A673 (cell line): ENCODE results near the gene PPP1R12A. TPM values are rescaled to one million over a fixed set of nuclear protein-coding genes. Genes with fewer than 3 reads are reported as not detected.
"Not testable (repeated sequence)": the region's sequence is repeated elsewhere in the genome, so short reads cannot be mapped to it uniquely, and the experiment has no call there.

Experiments used
- BruUV-seq: library from RNA; stranded (reverse); fragments of 400-500 nt; replicated peaks from 2 replicates; lab custom pipeline; 2021; lab: Mats Ljungman, UMichigan
- CTCF ChIA-PET: fragments of 300-600 bp; sonication (Branson Sonifier 250); formaldehyde crosslinking; loops from one replicate; lab custom pipeline; 2022; ENCODE audit warnings: antibody characterized with exemption; lab: Charles Lee
- POLR2A ChIA-PET: fragments of 300-600 bp; sonication (Branson Sonifier 250); formaldehyde crosslinking; loops from one replicate; lab custom pipeline; 2022; ENCODE audit warnings: antibody characterized with exemption; ENCODE audit not compliant: low non-redundant PET; lab: Charles Lee
- DNase-seq: peaks from one replicate; pipeline ENCODE4 v3.0.0-alpha.2; 2015; ENCODE audit warnings: low spot score
- H3K27ac ChIP-seq: fragments of 200-600 bp; sonication (generic); 2 replicates; pipeline ENCODE4 v1.5.1; 2016; ENCODE audit warnings: mixed run types, low read depth, mild to moderate bottlenecking, mixed read lengths, antibody characterized with exemption, low read length; ENCODE audit not compliant: poor library complexity, severe bottlenecking
- H3K27me3 ChIP-seq: fragments of 200-600 bp; sonication (generic); replicated peaks from 2 replicates; pipeline ENCODE4 v1.6.1; 2017; ENCODE audit warnings: mixed run types, low read depth, mild to moderate bottlenecking, mixed read lengths, antibody characterized with exemption, low read length; ENCODE audit not compliant: insufficient read depth, poor library complexity
- H3K36me3 ChIP-seq: fragments of 200-600 bp; sonication (generic); 2 replicates; pipeline ENCODE4 v1.6.1; 2016; ENCODE audit warnings: mixed run types, mild to moderate bottlenecking, mixed read lengths, antibody characterized with exemption, low read length; ENCODE audit not compliant: insufficient read depth, poor library complexity, severe bottlenecking
- H3K4me1 ChIP-seq: fragments of 200-600 bp; sonication (generic); 2 replicates; pipeline ENCODE4 v1.6.1; 2017; ENCODE audit warnings: mixed run types, mild to moderate bottlenecking, mixed read lengths, antibody characterized with exemption, low read length; ENCODE audit not compliant: insufficient read depth, poor library complexity, severe bottlenecking
- H3K4me3 ChIP-seq: fragments of 200-600 bp; sonication (generic); 2 replicates; pipeline ENCODE4 v1.5.1; 2016; ENCODE audit warnings: low read depth, mixed run types, mild to moderate bottlenecking, mixed read lengths, low read length; ENCODE audit not compliant: poor library complexity, severe bottlenecking
- H3K9me3 ChIP-seq: fragments of 200-600 bp; sonication (generic); 2 replicates; pipeline ENCODE4 v1.6.1; 2016; ENCODE audit warnings: mixed run types, low read depth, mild to moderate bottlenecking, mixed read lengths, antibody characterized with exemption, low read length; ENCODE audit not compliant: poor library complexity, severe bottlenecking
- EZH2 ChIP-seq: fragments of 200-600 bp; sonication (generic); IDR thresholded peaks from 2 replicates; pipeline ENCODE4 v1.6.1; 2017; ENCODE audit warnings: borderline replicate concordance, low read depth, mild to moderate bottlenecking, mixed read lengths, antibody characterized with exemption, low read length; ENCODE audit not compliant: poor library complexity, severe bottlenecking
- intact Hi-C: fragments of 100-400 bp; cut with micrococcal nuclease; formaldehyde crosslinking; loops from one replicate; pipeline ENCODE4 v1.10.0; 2022; ENCODE audit not compliant: unreplicated experiment
- total RNA-seq: library from RNA; stranded (reverse); gene quantifications from 2 replicates; pipeline ENCODE4 v1.2.3, GENCODE V29; 2021
- TF ChIP-seq, protein P1 (sequence below): fragments of 300-800, 200-600 bp; sonication (generic); conservative IDR thresholded peaks from 2 replicates; pipeline ENCODE4 v1.5.1; 2017; ENCODE audit warnings: low read depth, mild to moderate bottlenecking, antibody characterized with exemption, low read length, moderate library complexity, mixed read lengths

The PPP1R12A gene
- total RNA-seq, 1 experiment from 2014 or later, result 80.8 TPM

DNA sequence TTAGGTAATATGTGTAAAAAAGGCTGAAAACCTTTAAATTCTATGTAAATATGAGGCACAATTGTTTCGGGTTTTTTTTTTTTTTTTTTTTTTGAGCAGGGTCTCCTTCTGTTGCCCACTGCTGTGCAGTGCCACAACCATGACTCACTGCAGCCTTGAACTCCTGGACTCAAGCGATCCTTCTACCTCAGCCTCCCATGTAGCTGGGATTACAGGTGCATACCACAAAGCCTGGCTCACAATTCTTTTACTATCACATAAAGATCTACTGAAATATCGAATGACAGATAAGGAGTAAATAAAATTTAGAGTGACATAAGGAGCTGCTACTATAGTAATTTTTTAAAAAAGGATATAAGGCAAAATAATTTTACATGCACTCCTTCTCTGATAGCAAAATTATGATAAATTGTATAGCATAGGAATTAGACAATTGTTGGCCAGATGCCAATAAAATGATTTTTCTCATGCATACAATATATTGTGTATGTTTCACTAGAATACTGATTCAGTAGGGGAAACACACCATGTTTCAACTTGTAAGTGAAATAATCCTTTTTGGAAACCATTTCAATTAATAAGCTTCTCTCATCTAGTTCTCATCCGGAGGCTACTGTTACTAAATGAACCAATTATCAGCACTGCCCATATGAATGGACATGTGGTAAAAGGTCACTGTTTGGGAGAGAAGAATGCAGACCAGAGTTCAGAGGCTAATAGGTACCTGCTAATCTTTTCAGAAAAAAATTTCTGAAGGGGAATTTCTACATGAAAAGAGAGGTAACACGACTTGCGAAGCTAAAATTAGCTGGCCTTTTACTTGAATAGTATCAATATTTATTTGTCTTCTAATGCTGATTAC lies 108.4 kb downstream of the PPP1R12A start:
- Histone ChIP-seq H3K36me3 (no peaks in the 10 kb centered on the region), H3K4me1 (no peaks in the 10 kb centered on the region), H3K9me3 (no peaks in the 10 kb centered on the region), H3K27me3 (no peaks in the 10 kb centered on the region), H3K4me3 (no peak overlapping the region), H3K27ac (no peak overlapping the region)
- intact Hi-C loops, result no loop called here
- ChIA-PET POLR2A (no interaction called here), CTCF (no interaction called here)
- no TSS peak for BruUV-seq
- no peak for DNase-seq
- TF ChIP-seq, protein P1, sequence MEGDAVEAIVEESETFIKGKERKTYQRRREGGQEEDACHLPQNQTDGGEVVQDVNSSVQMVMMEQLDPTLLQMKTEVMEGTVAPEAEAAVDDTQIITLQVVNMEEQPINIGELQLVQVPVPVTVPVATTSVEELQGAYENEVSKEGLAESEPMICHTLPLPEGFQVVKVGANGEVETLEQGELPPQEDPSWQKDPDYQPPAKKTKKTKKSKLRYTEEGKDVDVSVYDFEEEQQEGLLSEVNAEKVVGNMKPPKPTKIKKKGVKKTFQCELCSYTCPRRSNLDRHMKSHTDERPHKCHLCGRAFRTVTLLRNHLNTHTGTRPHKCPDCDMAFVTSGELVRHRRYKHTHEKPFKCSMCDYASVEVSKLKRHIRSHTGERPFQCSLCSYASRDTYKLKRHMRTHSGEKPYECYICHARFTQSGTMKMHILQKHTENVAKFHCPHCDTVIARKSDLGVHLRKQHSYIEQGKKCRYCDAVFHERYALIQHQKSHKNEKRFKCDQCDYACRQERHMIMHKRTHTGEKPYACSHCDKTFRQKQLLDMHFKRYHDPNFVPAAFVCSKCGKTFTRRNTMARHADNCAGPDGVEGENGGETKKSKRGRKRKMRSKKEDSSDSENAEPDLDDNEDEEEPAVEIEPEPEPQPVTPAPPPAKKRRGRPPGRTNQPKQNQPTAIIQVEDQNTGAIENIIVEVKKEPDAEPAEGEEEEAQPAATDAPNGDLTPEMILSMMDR, result no peak
- no peak for TF ChIP-seq EZH2

DNA sequence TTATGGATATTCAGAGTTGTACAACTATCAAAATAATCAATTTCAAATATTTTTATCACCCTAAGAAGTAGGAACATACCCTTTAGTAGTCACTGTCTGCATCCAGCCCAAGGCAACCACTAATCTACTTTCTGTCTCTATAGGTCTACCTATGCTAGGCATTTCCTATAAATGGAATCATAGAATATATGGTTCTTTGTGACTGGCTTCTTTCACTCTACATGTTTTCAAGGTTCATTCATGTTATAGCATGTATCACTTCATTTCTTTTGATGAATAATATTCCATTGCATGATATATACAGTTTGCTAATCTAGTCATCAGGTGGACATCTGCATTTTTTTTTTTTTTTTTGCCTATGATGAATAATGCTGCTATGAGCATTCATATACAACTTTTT lies 112.4 kb downstream of the PPP1R12A start:
- Histone ChIP-seq H3K27ac (no peak overlapping the region), H3K4me3 (no peak overlapping the region), H3K4me1 (peaks cover 15% of the 10 kb centered on the region), H3K27me3 (no peaks in the 10 kb centered on the region), H3K36me3 (peaks cover 14% of the 10 kb centered on the region), H3K9me3 (no peaks in the 10 kb centered on the region)
- BruUV-seq, result no TSS peak
- ChIA-PET CTCF (no interaction called here), POLR2A (no interaction called here)
- no peak for DNase-seq
- TF ChIP-seq EZH2, result no peak
- TF ChIP-seq, protein P1, result no peak
- intact Hi-C loops, result no loop called here

GRCh38 chr12:79818856-79819255 lies 116.0 kb downstream of the PPP1R12A start:
- intact Hi-C loops, result no loop called here
- Histone ChIP-seq H3K9me3 (no peaks in the 10 kb centered on the region), H3K27me3 (no peaks in the 10 kb centered on the region), H3K27ac (no peak overlapping the region), H3K4me1 (peaks cover 15% of the 10 kb centered on the region), H3K4me3 (no peak overlapping the region), H3K36me3 (peaks cover 20% of the 10 kb centered on the region)
- POLR2A ChIA-PET, result no interaction called here
- CTCF ChIA-PET, result no interaction called here
- no TSS peak for BruUV-seq
- DNase-seq, result peak; percentile 70
- TF ChIP-seq EZH2, result no peak
- TF ChIP-seq, protein P1, result no peak

DNA sequence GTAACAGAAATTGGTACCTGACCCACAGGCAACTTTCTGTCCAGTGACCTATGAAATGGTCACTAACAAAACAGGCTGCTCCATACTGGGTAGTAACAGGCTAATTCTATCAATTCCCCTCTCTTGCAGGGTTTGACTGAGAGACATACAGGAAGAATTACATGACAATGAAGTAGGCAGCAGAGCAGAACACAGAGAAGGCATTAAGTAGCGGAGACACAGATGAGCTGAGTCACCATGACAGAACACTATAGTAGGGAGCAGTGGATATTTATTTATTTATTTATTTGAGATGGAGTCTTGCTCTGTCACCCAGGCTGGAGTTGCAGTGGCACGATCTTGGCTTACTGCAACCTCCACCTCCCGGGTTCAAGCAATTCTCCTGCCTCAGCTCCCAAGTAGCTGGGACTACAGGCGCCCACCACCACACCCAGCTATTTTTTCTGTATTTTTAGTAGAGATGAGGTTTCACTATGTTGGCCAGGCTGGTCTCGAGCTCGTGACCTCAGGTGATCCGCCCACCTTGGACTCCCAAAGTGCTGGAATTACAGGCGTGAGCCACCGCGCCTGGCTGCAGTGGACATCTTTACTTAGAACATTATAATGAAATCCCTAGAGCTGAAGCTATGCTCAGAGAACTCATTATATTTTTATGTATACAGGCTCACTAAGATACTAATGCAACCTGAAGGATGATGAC lies 150.4 kb downstream of the PPP1R12A start:
- H3K27ac ChIP-seq, intact Hi-C loops, H3K4me3 ChIP-seq, BruUV-seq, H3K9me3 ChIP-seq, POLR2A ChIA-PET, H3K4me1 ChIP-seq, H3K27me3 ChIP-seq: not testable (repeated sequence)
- CTCF ChIA-PET, result interaction anchor here (0.6 kb wide), 1 partner anchor 97 kb away, joined by 3 read pairs; no protein-coding TSS in a partner anchor
- H3K36me3 ChIP-seq, result peaks cover 35% of the 10 kb centered on the region
- DNase-seq, result peak; percentile 36
